Measurements from ENCODE around the gene DAAM1.

- TF ChIP-seq RARB (CRISPR knock-in tag; IDR thresholded peaks at IDR 0.05) (no peak), TOX (CRISPR knock-in tag; IDR thresholded peaks at IDR 0.05; ENCODE audit: borderline replicate concordance) (no peak), GLIS3 (CRISPR knock-in tag; IDR thresholded peaks at IDR 0.05) (no peak), ZFP3 (CRISPR knock-in tag; IDR thresholded peaks at IDR 0.05) (no peak)
- TF ChIP-seq, protein P1, sequence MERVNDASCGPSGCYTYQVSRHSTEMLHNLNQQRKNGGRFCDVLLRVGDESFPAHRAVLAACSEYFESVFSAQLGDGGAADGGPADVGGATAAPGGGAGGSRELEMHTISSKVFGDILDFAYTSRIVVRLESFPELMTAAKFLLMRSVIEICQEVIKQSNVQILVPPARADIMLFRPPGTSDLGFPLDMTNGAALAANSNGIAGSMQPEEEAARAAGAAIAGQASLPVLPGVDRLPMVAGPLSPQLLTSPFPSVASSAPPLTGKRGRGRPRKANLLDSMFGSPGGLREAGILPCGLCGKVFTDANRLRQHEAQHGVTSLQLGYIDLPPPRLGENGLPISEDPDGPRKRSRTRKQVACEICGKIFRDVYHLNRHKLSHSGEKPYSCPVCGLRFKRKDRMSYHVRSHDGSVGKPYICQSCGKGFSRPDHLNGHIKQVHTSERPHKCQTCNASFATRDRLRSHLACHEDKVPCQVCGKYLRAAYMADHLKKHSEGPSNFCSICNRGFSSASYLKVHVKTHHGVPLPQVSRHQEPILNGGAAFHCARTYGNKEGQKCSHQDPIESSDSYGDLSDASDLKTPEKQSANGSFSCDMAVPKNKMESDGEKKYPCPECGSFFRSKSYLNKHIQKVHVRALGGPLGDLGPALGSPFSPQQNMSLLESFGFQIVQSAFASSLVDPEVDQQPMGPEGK (CRISPR knock-in tag; IDR thresholded peaks at IDR 0.05; ENCODE audit: borderline replicate concordance), result no peak
- TF ChIP-seq, protein P2, sequence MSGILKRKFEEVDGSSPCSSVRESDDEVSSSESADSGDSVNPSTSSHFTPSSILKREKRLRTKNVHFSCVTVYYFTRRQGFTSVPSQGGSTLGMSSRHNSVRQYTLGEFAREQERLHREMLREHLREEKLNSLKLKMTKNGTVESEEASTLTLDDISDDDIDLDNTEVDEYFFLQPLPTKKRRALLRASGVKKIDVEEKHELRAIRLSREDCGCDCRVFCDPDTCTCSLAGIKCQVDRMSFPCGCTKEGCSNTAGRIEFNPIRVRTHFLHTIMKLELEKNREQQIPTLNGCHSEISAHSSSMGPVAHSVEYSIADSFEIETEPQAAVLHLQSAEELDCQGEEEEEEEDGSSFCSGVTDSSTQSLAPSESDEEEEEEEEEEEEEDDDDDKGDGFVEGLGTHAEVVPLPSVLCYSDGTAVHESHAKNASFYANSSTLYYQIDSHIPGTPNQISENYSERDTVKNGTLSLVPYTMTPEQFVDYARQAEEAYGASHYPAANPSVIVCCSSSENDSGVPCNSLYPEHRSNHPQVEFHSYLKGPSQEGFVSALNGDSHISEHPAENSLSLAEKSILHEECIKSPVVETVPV (CRISPR knock-in tag; IDR thresholded peaks at IDR 0.05), result no peak
These were observed 142.8 kb downstream of the DAAM1 start for GRCh38 chr14:59331217-59331616.

Data from SK-N-SH treated with all-trans-retinoic acid at 6 μM for 48 hours (cell line).